Measurements from ENCODE around the gene OR6K6. TPM values are rescaled to one million over a fixed set of nuclear protein-coding genes. Genes with fewer than 3 reads are reported as not detected.

OR6K6 gene
- total RNA-seq = not detected in 2 replicates

GRCh38 chr1:158754420-158754819 lies at the start of gene OR6K6:
OR6K6 (plus strand) TSS chr1:158754720; CDS start chr1:158754888, 168 bp downstream.

GRCh38 chr1:158720620-158721019 lies 33.9 kb upstream of the OR6K6 start, which contains the start of gene OR6K3:
OR6K3 (minus strand) TSS chr1:158720720; CDS start chr1:158718115, 2,605 bp downstream.

GRCh38 chr1:158771950-158772866 lies 17.7 kb downstream of the OR6K6 start, which contains the start of gene OR6N1:
OR6N1 (minus strand) TSS chr1:158772195; CDS start chr1:158766682, 5,513 bp downstream.

GRCh38 chr1:158781104-158781503 lies 26.6 kb downstream of the OR6K6 start, which contains the start of gene OR6N2:
OR6N2 (minus strand) TSS chr1:158781204; CDS start chr1:158777635, 3,569 bp downstream.

Other genes starting within 250 kb of the OR6K6 start
- not detected in 2 replicates for gene OR6Y1, start 200.3 kb upstream of the OR6K6 start, total RNA-seq
- gene OR6P1, start 184.1 kb upstream of the OR6K6 start, total RNA-seq = not detected in 2 replicates
- not detected in 2 replicates for gene OR10X1, start 174.8 kb upstream of the OR6K6 start, total RNA-seq
- gene OR10Z1, start 149.5 kb upstream of the OR6K6 start, total RNA-seq = not detected in 2 replicates
- gene SPTA1, start 68.0 kb upstream of the OR6K6 start, total RNA-seq = not detected in 2 replicates
- not detected in 2 replicates for gene OR6K2, start 54.1 kb upstream of the OR6K6 start, total RNA-seq
- gene OR6K3, start 34.0 kb upstream of the OR6K6 start, total RNA-seq = not detected in 2 replicates
- gene OR6N1, start 17.5 kb downstream of the OR6K6 start, total RNA-seq = not detected in 2 replicates
- gene OR6N2, start 26.5 kb downstream of the OR6K6 start, total RNA-seq = not detected in 2 replicates
- not detected in 2 replicates for gene MNDA, start 76.6 kb downstream of the OR6K6 start, total RNA-seq
- gene PYHIN1, start 176.8 kb downstream of the OR6K6 start, total RNA-seq = not detected in 2 replicates

Data from mesangial cell (primary cell).